Stimulated activated CD8-positive, alpha-beta memory T cell treated with anti-CD3 and anti-CD28 coated beads, Interleukin-15, amount 100 ng/mL, for 48 hours (primary cell): ENCODE data around the gene PRODH.
"Not testable (repeated sequence)": the region's sequence is repeated elsewhere in the genome, so short reads cannot be mapped to it uniquely, and the experiment has no call there.

Source experiments
- DNase-seq, 2 donors: peaks; one replicate each; pipeline ENCODE4 v3.0.0-alpha.2; 2020; ENCODE audit warnings: low read depth in 2 of 2

The PRODH gene

GRCh38 chr22:18954303-18954989, 18.4 kb upstream of the PRODH start:
- peak; percentile 25 to 36 for DNase-seq

GRCh38 chr22:18953128-18953527, 17.0 kb upstream of the PRODH start:
- not testable (repeated sequence) for DNase-seq

DNA sequence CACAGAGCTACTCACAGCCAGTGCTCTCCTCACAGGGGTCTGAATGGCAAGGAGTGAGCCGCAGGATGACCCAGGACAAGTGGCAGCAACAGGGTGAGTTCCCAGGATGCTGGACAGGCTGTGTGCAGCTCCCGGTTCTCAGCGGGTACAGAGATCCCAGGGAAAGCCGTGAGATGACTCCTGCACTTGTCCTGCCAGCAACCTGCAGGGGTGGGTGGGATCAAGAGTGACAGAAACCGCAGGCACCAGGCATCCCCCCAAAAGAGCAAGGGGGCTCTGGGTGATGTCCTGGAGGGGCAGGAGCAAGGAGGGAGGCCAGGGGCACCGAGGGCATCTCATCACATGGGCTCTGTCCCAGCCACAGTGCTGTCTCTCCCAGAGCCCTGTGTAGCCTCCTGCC, 15.9 kb upstream of the PRODH start:
- no peak for DNase-seq

GRCh38 chr22:18950141-18950540, 14.0 kb upstream of the PRODH start:
- DNase-seq: no peak

DNA sequence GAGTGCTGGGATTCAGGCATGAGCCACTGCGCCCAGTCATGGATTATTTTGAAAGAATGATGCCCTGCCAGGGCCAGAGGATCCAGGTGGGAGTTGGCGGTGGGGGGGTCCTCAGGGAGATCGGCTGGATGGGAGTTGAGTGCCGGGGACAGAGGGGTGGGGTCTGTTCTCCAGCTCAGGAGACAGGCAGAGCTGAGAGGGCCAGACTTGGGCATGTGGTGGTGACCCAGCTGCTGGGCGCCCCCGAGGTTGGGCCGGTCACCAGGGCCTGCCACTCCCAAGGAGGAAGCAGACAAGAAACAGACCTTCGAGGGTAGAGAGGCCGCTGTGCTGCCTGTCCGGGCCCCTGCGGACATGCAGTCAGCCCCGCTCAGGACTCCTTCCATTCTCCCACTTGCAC, 11.8 kb upstream of the PRODH start:
- DNase-seq: no peak

- not testable (repeated sequence) for DNase-seq
These were observed 11.0 kb upstream of the PRODH start for GRCh38 chr22:18947105-18947504.

DNA sequence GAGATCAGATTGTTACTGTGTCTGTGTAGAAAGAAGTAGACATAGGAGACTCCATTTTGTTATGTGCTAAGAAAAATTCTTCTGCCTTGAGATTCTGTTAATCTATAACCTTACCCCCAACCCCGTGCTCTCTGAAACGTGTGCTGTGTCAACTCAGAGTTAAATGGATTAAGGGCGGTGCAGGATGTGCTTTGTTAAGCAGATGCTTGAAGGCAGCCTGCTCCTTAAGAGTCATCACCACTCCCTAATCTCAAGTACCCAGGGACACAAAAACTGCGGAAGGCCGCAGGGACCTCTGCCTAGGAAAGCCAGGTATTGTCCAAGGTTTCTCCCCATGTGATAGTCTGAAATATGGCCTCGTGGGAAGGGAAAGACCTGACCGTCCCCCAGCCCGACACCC, 2.6 kb upstream of the PRODH start:
- DNase-seq: not testable (repeated sequence)

GRCh38 chr22:18934688-18935087, 1.4 kb downstream of the PRODH start:
- DNase-seq: not testable (repeated sequence)

- DNase-seq: no peak
These were observed 2.2 kb downstream of the PRODH start for GRCh38 chr22:18933914-18934313.

DNA sequence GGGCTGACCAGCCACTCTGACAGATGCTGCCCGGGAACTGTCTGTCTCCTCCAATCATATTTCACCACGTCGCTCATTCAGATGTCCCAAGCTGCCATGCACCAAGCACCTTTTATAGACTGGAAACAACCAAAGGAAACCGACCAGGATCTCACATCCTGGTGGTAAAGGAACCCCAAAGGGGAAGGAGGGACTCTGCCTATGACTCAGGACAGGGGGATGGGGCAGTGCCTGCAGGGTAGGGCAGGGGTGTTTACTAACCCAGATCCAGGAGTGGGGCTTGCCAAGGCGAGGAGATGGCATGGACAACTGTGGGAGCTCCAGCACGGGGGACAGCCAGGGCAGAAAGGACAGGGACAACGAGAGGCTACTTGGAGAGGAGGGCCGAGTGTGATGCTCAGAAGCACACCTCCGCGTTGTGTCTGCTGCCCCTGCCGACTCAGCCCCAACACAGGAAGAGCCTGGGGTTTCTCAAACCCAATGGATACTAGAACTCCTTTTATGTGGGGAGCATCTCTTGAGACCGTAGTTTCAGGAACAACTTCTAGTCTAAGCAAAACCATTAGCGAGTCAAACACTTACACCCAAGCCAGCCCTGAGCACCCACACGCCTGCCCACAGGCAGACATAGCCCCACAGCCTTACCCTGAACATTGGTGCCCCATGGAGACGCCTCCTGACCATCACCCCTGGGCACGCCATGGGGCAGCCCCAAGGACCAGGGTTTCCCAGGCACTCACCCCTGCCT, 4.0 kb downstream of the PRODH start:
- no peak for DNase-seq

GRCh38 chr22:18929459-18929858, 6.6 kb downstream of the PRODH start:
- DNase-seq: no peak

DNA sequence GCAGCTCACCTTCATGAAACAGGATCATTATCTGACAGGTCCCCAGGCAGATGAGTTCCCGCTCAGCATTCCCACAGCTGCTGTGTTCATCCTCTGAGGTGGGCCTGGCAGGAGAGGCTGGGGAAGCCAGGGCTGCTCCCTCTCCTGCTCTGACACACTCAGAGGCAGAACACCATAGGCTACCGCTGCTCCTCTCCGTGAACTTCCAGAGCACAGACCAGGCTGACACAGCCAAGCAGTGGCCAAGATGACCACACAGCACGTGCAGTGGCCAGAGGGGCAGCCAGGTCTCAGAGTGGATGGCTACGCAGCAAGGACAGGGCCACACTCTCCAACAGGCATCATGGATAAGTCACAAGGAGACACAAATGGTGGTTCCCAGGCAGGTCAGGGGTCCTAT, 8.5 kb downstream of the PRODH start:
- no peak for DNase-seq

- DNase-seq: no peak
These were observed 9.1 kb downstream of the PRODH start for GRCh38 chr22:18927020-18927419.

DNA sequence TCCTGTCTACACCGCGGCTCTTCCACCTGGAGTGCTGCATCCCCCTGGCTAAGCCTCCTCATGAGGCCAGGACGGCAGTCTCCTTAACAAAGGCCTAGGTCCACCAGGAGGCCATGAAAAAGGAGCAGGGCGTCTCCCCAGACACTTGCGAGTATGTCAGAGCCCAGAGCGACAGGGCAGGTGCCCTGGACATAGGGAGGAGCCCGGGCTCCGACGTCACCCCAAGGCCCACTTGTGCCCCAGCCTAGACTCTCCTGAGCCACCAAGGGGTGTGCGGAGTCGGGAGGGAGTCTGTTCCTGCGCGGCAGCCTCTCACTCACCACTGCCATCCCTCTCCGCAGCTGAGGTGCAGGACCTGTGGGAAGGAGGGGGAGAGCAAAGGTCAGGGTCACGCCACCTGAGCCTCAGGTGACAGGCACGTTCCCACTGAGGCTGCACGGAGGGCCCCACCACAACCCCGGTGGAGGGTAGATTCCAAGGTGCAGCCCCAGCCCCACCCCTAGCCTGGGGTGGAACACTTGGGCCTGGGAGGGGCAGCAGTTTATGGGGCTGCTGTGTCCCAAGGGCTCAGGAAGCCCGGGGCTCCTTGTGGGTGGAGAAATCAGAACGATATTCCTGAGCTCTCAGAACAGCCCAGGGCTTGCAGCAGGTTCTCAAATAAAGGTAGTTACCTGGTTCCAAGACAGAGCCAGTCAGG, 10.6 kb downstream of the PRODH start:
- no peak for DNase-seq

- not testable (repeated sequence) for DNase-seq
These were observed 15.7 kb downstream of the PRODH start for GRCh38 chr22:18920257-18920902.

DNA sequence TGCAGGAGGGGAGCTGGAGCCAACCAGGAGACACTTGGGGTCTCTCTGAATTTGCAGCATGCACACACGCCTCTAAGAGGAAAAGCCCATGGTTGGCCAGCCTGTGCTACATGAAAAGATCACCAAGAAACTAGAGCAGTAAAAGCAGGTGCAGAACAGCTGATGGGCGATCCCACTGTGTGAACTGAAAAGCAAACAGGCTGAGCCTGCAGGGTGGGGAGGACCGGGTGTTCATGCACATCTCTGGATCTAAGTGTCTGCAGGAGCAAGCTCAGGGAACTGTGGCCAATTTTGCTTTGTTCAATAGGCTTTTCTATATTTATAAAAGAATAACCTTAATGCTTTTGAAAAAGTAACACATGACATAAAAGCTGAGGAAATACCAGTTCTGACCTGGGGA, 18.3 kb downstream of the PRODH start:
- DNase-seq: not testable (repeated sequence)

GRCh38 chr22:18915550-18915949, 20.5 kb downstream of the PRODH start:
- not testable (repeated sequence) for DNase-seq

DNA sequence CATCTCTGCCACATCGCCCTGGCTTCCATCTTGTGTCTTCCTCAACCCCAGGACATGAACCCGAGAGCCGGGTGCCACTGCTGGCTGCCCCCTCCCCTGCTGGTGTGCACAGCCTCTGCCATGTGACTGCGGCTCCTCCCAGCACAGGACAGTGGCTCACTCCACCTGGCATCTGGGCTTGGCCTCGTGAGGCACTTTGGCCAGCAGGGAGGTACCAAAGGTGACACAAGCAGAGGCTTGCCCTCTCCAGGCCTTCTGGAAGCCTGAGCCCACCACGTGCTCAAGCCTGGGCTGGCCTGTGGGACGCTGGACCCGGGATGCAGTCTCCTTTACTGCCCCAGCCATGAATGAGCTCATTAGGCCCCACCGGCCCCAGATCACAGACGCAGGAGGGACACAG, 21.5 kb downstream of the PRODH start:
- not testable (repeated sequence) for DNase-seq

GRCh38 chr22:18912264-18912946, 23.7 kb downstream of the PRODH start:
- not testable (repeated sequence) for DNase-seq

GRCh38 chr22:18911535-18911934, 24.6 kb downstream of the PRODH start:
- DNase-seq: not testable (repeated sequence)

- DNase-seq: no peak
These were observed 26.5 kb downstream of the PRODH start for GRCh38 chr22:18909556-18909955.

DNA sequence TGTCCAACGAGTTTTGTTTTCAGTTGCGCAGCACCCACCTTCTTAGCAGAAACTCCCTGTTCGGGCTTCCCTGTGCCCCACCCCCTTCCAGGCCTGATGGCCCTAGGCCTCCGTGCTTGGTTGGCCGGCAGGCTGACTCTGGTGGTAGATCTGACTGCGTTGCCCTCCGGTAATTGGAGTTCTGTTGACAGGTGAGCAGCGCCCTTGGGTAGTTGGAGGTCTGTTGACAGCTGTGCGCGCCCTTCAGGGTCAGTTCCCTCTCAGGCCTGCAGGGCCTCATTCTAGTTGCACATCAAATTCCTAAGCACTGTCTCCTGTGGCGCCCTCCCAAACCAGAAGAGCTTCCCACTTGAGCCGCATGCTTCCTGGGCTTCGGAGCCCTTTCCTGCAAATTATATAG, 29.2 kb downstream of the PRODH start:
- no peak for DNase-seq
